Keratinocyte (primary cell): ENCODE measurements around the gene FHIT. TPM values are rescaled to one million over a fixed set of nuclear protein-coding genes. Genes with fewer than 3 reads are reported as not detected.

Experiments
- DNase-seq: peaks from one replicate; pipeline ENCODE4 v3.0.0-alpha.2; 2011; ENCODE audit warnings: low read depth, missing footprints, low spot score
- FAIRE-seq: peaks from 2 replicates; lab custom pipeline; 2011; peaks lifted over from hg19 to GRCh38; lab: Jason Lieb, UNC
- H2AFZ ChIP-seq: 2 replicates; pipeline ENCODE4 v1.6.0; 2012; ENCODE audit warnings: low read length, control low read depth, inconsistent platforms; ENCODE audit not compliant: control insufficient read depth
- H3K27ac ChIP-seq: 2 replicates; pipeline ENCODE4 v1.5.1; 2011; ENCODE audit warnings: low read length; ENCODE audit not compliant: control insufficient read depth, insufficient read depth
- H3K27me3 ChIP-seq: 3 replicates; pipeline ENCODE4 v1.6.0; 2011; ENCODE audit warnings: low read length; ENCODE audit not compliant: control insufficient read depth, insufficient read depth; ENCODE audit errors: extremely low read depth
- H3K36me3 ChIP-seq, 2 experiments: 2 replicates in 1 of 2; 3 replicates in 1 of 2; pipeline ENCODE4 v1.5.1; 2011; ENCODE audit warnings: low read length in 2 of 2, mild to moderate bottlenecking in 1 of 2; ENCODE audit not compliant: control insufficient read depth in 2 of 2, insufficient read depth in 2 of 2; ENCODE audit errors: extremely low read depth in 1 of 2
- H3K4me1 ChIP-seq: 3 replicates; pipeline ENCODE4 v1.5.1; 2011; ENCODE audit warnings: low read length; ENCODE audit not compliant: control insufficient read depth, insufficient read depth; ENCODE audit errors: extremely low read depth
- H3K4me2 ChIP-seq: 3 replicates; pipeline ENCODE4 v1.6.0; 2011; ENCODE audit warnings: low read depth, low read length; ENCODE audit not compliant: control insufficient read depth, insufficient read depth; ENCODE audit errors: extremely low read depth
- H3K4me3 ChIP-seq, 3 experiments: fragments of 200-600 bp in 1 of 3; sonication (generic) in 1 of 3; 2 replicates in 2 of 3; 3 replicates in 1 of 3; pipeline ENCODE4 v1.5.1; 2011 to 2016; ENCODE audit warnings: low read length in 3 of 3, mild to moderate bottlenecking in 3 of 3, control low read depth in 2 of 3, inconsistent platforms in 1 of 3, low read depth in 1 of 3, mixed read lengths in 1 of 3, mixed run types in 1 of 3, moderate library complexity in 1 of 3; ENCODE audit not compliant: control insufficient read depth in 2 of 3, insufficient read depth in 2 of 3; ENCODE audit errors: extremely low read depth in 1 of 3
- H3K79me2 ChIP-seq: 2 replicates; pipeline ENCODE4 v1.6.0; 2012; ENCODE audit warnings: low read length; ENCODE audit not compliant: control insufficient read depth, insufficient read depth
- H3K9ac ChIP-seq: 3 replicates; pipeline ENCODE4 v1.6.0; 2011; ENCODE audit warnings: low read length; ENCODE audit not compliant: control insufficient read depth, insufficient read depth; ENCODE audit errors: extremely low read depth
- H3K9me1 ChIP-seq: 3 replicates; pipeline ENCODE4 v1.6.0; 2011; ENCODE audit warnings: low read length; ENCODE audit not compliant: control insufficient read depth, insufficient read depth; ENCODE audit errors: extremely low read depth
- H3K9me3 ChIP-seq: 2 replicates; pipeline ENCODE4 v1.5.1; 2012; ENCODE audit warnings: low read depth, low read length; ENCODE audit not compliant: control insufficient read depth
- H4K20me1 ChIP-seq: 3 replicates; pipeline ENCODE4 v1.6.0; 2011; ENCODE audit warnings: low read length; ENCODE audit not compliant: control insufficient read depth, insufficient read depth; ENCODE audit errors: extremely low read depth
- CTCF ChIP-seq, 3 experiments: IDR thresholded peaks in 1 of 3; conservative IDR thresholded peaks in 1 of 3; optimal IDR thresholded peaks in 1 of 3; 2 replicates in 2 of 3; 3 replicates in 1 of 3; pipeline versions ENCODE3 to v1.5.1; 2011; ENCODE audit warnings: low read length in 3 of 3, mild to moderate bottlenecking in 3 of 3, moderate library complexity in 2 of 3, control low read depth in 1 of 3, inconsistent platforms in 1 of 3; ENCODE audit not compliant: insufficient read depth in 2 of 3; ENCODE audit errors: extremely low read depth in 1 of 3
- EZH2 ChIP-seq: IDR thresholded peaks from one replicate; pipeline ENCODE4 v1.6.1; 2012; ENCODE audit warnings: inconsistent platforms, mild to moderate bottlenecking, low read length, moderate library complexity
- dilution Hi-C: fragments of 300-500 bp; cut with MboI; formaldehyde crosslinking; loops from one replicate; pipeline ENCODE4 v1.7.0; 2020; ENCODE audit warnings: low sequenced_read_pairs; ENCODE audit not compliant: extremely low pct_ligation_motif_present
- polyA plus RNA-seq, 5 experiments: library from polyadenylated mRNA; depleted of rRNA in 3 of 5; stranded (reverse) in 3 of 5; stranded (forward) in 1 of 5; unstranded in 1 of 5; fragments of >200 nt; gene quantifications; 1 replicate in 1 of 5; 2 replicates in 3 of 5; 3 replicates in 1 of 5; pipeline versions ENCODE4 v1.2.1 to v1.2.3, GENCODE V29; 2011 to 2012; ENCODE audit warnings: missing spikeins in 2 of 5, low read depth in 1 of 5, low replicate concordance in 1 of 5

Gene FHIT
- polyA plus RNA-seq, 1 donor (not counting 4 experiments of a cell fraction or from before 2014, with no cell fraction given) = 2.2 TPM

- H3K4me2 ChIP-seq = no peak overlapping the region
- dilution Hi-C loops = no loop called here
- H4K20me1 ChIP-seq = no peaks in the 10 kb centered on the region
- H3K27ac ChIP-seq = no peak overlapping the region
- no peak overlapping the region for H3K4me3 ChIP-seq
- no peaks in the 10 kb centered on the region for H3K27me3 ChIP-seq
- H3K9me3 ChIP-seq = no peaks in the 10 kb centered on the region
- H2AFZ ChIP-seq = no peak overlapping the region
- no peak overlapping the region for H3K9ac ChIP-seq
- no peak for FAIRE-seq
- no peak for TF ChIP-seq CTCF (optimal IDR thresholded peaks at IDR 0.05 in 1 of 3, IDR thresholded peaks at IDR 0.05 in 1 of 3, conservative IDR thresholded peaks at IDR 0.05 in 1 of 3; ENCODE audit: extremely low read depth in 1 of 3, insufficient read depth in 2 of 3, low read length in 3 of 3)
- no peak for TF ChIP-seq EZH2
- no peaks in the 10 kb centered on the region for H3K79me2 ChIP-seq
- H3K9me1 ChIP-seq = no peaks in the 10 kb centered on the region
- H3K4me1 ChIP-seq = no peaks in the 10 kb centered on the region
- no peaks in the 10 kb centered on the region for H3K36me3 ChIP-seq
- DNase-seq = no peak
These were observed 280.4 kb downstream of the FHIT start for GRCh38 chr3:60970850-60971249.

- Histone ChIP-seq H2AFZ (no peak overlapping the region), H3K4me2 (no peak overlapping the region), H3K36me3 (no peaks in the 10 kb centered on the region), H3K4me1 (no peaks in the 10 kb centered on the region), H3K27me3 (no peaks in the 10 kb centered on the region), H3K4me3 (no peak overlapping the region), H3K27ac (no peak overlapping the region), H3K79me2 (no peaks in the 10 kb centered on the region), H3K9me3 (no peaks in the 10 kb centered on the region), H3K9me1 (no peaks in the 10 kb centered on the region), H4K20me1 (no peaks in the 10 kb centered on the region), H3K9ac (no peak overlapping the region)
- DNase-seq = no peak
- dilution Hi-C loops = no loop called here
- TF ChIP-seq CTCF (optimal IDR thresholded peaks at IDR 0.05 in 1 of 3, IDR thresholded peaks at IDR 0.05 in 1 of 3, conservative IDR thresholded peaks at IDR 0.05 in 1 of 3; ENCODE audit: extremely low read depth in 1 of 3, insufficient read depth in 2 of 3, low read length in 3 of 3) (no peak), EZH2 (no peak)
- no peak for FAIRE-seq
These were observed 284.1 kb downstream of the FHIT start for GRCh38 chr3:60967141-60967540.
